DOHH2 (cell line): ENCODE measurements around the gene GPC1.

Source experiments
- EZH2phosphoT487 ChIP-seq: fragments of 200-600 bp; sonication (generic); IDR thresholded peaks from 2 replicates; pipeline ENCODE4 v1.6.1; 2017; ENCODE audit warnings: borderline replicate concordance, mild to moderate bottlenecking, antibody characterized with exemption, low read length, moderate library complexity, mixed read lengths
- TF ChIP-seq, protein P1 (sequence below): fragments of 200-600 bp; sonication (generic); IDR thresholded peaks from one replicate; pipeline ENCODE4 v1.5.1; 2014; ENCODE audit warnings: antibody characterized with exemption, mild to moderate bottlenecking, low read depth, low read length; ENCODE audit not compliant: poor library complexity, severe bottlenecking

DNA sequence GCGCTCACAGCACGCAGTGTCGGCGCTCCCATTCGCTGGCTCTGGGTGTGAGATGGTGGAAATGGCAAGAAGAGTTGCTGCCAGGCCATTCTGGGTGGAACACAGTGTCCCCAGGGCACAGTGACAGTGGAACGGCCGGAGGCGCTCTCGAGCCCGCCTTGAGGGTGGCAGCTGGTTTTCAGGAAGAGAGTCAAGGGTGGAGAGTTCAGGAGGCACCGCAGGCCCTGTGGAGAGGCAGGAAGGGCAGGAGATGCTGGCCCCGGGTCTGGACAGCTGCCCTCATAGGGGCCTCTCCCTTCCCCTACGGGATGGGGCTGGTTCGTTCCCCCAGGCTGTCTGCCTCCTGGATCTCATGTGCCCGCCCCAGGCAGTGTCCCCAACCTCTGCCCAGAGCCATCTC, 12.5 kb downstream of the GPC1 start:
- TF ChIP-seq, protein P1, sequence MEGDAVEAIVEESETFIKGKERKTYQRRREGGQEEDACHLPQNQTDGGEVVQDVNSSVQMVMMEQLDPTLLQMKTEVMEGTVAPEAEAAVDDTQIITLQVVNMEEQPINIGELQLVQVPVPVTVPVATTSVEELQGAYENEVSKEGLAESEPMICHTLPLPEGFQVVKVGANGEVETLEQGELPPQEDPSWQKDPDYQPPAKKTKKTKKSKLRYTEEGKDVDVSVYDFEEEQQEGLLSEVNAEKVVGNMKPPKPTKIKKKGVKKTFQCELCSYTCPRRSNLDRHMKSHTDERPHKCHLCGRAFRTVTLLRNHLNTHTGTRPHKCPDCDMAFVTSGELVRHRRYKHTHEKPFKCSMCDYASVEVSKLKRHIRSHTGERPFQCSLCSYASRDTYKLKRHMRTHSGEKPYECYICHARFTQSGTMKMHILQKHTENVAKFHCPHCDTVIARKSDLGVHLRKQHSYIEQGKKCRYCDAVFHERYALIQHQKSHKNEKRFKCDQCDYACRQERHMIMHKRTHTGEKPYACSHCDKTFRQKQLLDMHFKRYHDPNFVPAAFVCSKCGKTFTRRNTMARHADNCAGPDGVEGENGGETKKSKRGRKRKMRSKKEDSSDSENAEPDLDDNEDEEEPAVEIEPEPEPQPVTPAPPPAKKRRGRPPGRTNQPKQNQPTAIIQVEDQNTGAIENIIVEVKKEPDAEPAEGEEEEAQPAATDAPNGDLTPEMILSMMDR = no peak
- no peak for TF ChIP-seq EZH2phosphoT487
